22Rv1 (cell line): ENCODE data around the gene DNAI2.

Source experiments
- ZFX ChIP-seq: fragments of 450-650 bp; IDR thresholded peaks from 2 replicates; pipeline ENCODE4 v1.6.1; 2017; ENCODE audit warnings: antibody characterized with exemption, borderline replicate concordance
- TF ChIP-seq, protein P1 (sequence below): fragments of 450-650 bp; IDR thresholded peaks from 2 replicates; pipeline ENCODE4 v1.5.1; 2017; ENCODE audit warnings: mild to moderate bottlenecking

DNA sequence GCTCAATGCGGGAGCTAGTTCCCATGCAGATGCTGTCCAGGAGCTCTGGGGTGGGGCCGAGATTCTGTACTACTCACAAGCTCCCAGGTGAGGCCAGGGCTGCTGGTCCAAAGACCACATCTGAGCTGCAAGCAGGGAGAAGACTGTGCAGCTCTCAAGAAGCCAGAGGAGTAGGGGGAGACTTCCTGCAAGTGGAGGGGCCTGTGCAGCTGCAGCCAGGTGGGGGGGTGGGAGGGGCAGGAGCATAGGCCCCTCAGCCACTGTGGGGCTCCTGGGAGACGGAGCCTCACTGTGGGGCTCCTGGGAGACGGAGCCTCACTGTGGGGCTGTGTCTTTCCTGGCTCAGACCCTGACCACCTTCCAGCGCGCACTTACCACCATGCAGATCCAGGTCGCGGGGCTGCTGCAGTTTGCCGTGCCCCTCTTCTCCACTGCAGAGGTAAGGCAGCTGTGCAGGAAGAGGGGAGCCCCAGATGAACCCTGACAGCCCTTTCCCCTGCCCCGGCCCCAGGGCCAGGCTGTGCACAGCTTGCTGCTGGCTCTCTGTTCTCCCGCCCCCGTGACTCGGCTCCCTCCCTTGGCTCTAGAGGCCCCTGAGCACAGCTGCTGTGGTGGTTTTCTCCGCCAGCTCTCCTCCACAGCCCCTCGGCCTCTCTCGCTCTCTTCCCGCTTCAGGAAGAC is 24.3 kb upstream of the DNAI2 start:
- TF ChIP-seq, protein P1, sequence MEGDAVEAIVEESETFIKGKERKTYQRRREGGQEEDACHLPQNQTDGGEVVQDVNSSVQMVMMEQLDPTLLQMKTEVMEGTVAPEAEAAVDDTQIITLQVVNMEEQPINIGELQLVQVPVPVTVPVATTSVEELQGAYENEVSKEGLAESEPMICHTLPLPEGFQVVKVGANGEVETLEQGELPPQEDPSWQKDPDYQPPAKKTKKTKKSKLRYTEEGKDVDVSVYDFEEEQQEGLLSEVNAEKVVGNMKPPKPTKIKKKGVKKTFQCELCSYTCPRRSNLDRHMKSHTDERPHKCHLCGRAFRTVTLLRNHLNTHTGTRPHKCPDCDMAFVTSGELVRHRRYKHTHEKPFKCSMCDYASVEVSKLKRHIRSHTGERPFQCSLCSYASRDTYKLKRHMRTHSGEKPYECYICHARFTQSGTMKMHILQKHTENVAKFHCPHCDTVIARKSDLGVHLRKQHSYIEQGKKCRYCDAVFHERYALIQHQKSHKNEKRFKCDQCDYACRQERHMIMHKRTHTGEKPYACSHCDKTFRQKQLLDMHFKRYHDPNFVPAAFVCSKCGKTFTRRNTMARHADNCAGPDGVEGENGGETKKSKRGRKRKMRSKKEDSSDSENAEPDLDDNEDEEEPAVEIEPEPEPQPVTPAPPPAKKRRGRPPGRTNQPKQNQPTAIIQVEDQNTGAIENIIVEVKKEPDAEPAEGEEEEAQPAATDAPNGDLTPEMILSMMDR: no peak
- no peak for TF ChIP-seq ZFX
